Mesenchymal stem cell (in vitro differentiated cells and primary cell): Measurements from ENCODE around the gene DGKD.

ENCODE experiments used
- DNase-seq: peaks from one replicate; pipeline ENCODE4 v3.0.0-alpha.2; 2013
- H2AFZ ChIP-seq: one replicate; pipeline ENCODE4 v1.6.1; 2013; ENCODE audit warnings: low read depth, mild to moderate bottlenecking, control low read depth, inconsistent platforms, low read length, moderate library complexity
- H2AK5ac ChIP-seq: 2 replicates; pipeline ENCODE4 v1.6.1; 2013; ENCODE audit warnings: low read length, moderate library complexity, mild to moderate bottlenecking, inconsistent platforms; ENCODE audit not compliant: severe bottlenecking
- H2BK120ac ChIP-seq: one replicate; pipeline ENCODE4 v1.6.1; 2013; ENCODE audit warnings: low read depth, mild to moderate bottlenecking, inconsistent platforms, low read length, moderate library complexity
- H2BK12ac ChIP-seq, 2 experiments: one replicate each; pipeline ENCODE4 v1.6.1; 2013; ENCODE audit warnings: inconsistent platforms in 2 of 2, low read length in 2 of 2, mild to moderate bottlenecking in 2 of 2, moderate library complexity in 2 of 2, control low read depth in 1 of 2
- H2BK15ac ChIP-seq: one replicate; pipeline ENCODE4 v1.6.1; 2013; ENCODE audit warnings: mild to moderate bottlenecking, low read depth, inconsistent platforms; ENCODE audit not compliant: poor library complexity, severe bottlenecking
- H2BK5ac ChIP-seq: 2 replicates; pipeline ENCODE4 v1.6.1; 2013; ENCODE audit warnings: low read depth, mild to moderate bottlenecking, low read length, control low read depth, inconsistent platforms; ENCODE audit not compliant: poor library complexity, severe bottlenecking
- H3K14ac ChIP-seq, 2 experiments: one replicate each; pipeline ENCODE4 v1.6.1; 2013; ENCODE audit warnings: inconsistent platforms in 2 of 2, low read length in 2 of 2, control low read depth in 1 of 2, mild to moderate bottlenecking in 1 of 2, moderate library complexity in 1 of 2
- H3K18ac ChIP-seq, 2 experiments: one replicate each; pipeline ENCODE4 v1.6.1; 2013; ENCODE audit warnings: inconsistent platforms in 2 of 2, low read length in 2 of 2, control low read depth in 1 of 2, low read depth in 1 of 2, mild to moderate bottlenecking in 1 of 2
- H3K23ac ChIP-seq, 2 experiments: one replicate each; pipeline ENCODE4 v1.6.1; 2013; ENCODE audit warnings: inconsistent platforms in 2 of 2, low read length in 2 of 2, mild to moderate bottlenecking in 2 of 2, moderate library complexity in 2 of 2, control low read depth in 1 of 2
- H3K27ac ChIP-seq: 2 replicates; pipeline ENCODE4 v1.5.1; 2013; ENCODE audit warnings: mild to moderate bottlenecking, moderate library complexity, low read length, control low read depth, inconsistent platforms; ENCODE audit not compliant: poor library complexity, severe bottlenecking
- H3K27me3 ChIP-seq, 2 experiments: 2 replicates each; pipeline versions ENCODE4 v1.6.1 to v1.7.0; 2013; ENCODE audit warnings: low read length in 2 of 2, mild to moderate bottlenecking in 2 of 2, moderate library complexity in 2 of 2, control low read depth in 1 of 2, inconsistent platforms in 1 of 2; ENCODE audit not compliant: control insufficient read depth in 1 of 2, insufficient read depth in 1 of 2
- H3K36me3 ChIP-seq, 2 experiments: 2 replicates each; pipeline versions ENCODE4 v1.6.1 to v1.7.0; 2013; ENCODE audit warnings: low read length in 2 of 2, control low read depth in 1 of 2, inconsistent platforms in 1 of 2, low read depth in 1 of 2, mild to moderate bottlenecking in 1 of 2; ENCODE audit not compliant: insufficient read depth in 2 of 2, control insufficient read depth in 1 of 2
- H3K4ac ChIP-seq, 2 experiments: one replicate each; pipeline ENCODE4 v1.6.1; 2013; ENCODE audit warnings: inconsistent platforms in 2 of 2, low read length in 2 of 2, mild to moderate bottlenecking in 2 of 2, moderate library complexity in 2 of 2, control low read depth in 1 of 2, low read depth in 1 of 2
- H3K4me1 ChIP-seq: 2 replicates; pipeline ENCODE4 v1.6.1; 2013; ENCODE audit warnings: low read depth, low read length, control low read depth; ENCODE audit not compliant: control insufficient read depth, insufficient read depth
- H3K4me2 ChIP-seq: 2 replicates; pipeline ENCODE4 v1.6.1; 2013; ENCODE audit warnings: low read length, mild to moderate bottlenecking, inconsistent platforms; ENCODE audit not compliant: poor library complexity, severe bottlenecking
- H3K4me3 ChIP-seq, 2 experiments: 2 replicates each; pipeline versions ENCODE4 v1.5.1 to v1.7.0; 2013; ENCODE audit warnings: low read length in 2 of 2, mild to moderate bottlenecking in 2 of 2, control low read depth in 1 of 2, low read depth in 1 of 2; ENCODE audit not compliant: insufficient read depth in 1 of 2
- H3K79me1 ChIP-seq: replicated peaks from 2 replicates; pipeline ENCODE4 v1.6.1; 2013; ENCODE audit warnings: mild to moderate bottlenecking, control low read depth, low read length, inconsistent platforms; ENCODE audit not compliant: poor library complexity, severe bottlenecking
- H3K9ac ChIP-seq: 2 replicates; pipeline ENCODE4 v1.7.0; 2013; ENCODE audit warnings: mild to moderate bottlenecking, low read length, moderate library complexity
- H3K9me3 ChIP-seq: 2 replicates; pipeline ENCODE4 v1.7.0; 2013; ENCODE audit warnings: mild to moderate bottlenecking, low read length; ENCODE audit not compliant: control insufficient read depth
- H4K8ac ChIP-seq: one replicate; pipeline ENCODE4 v1.6.1; 2013; ENCODE audit warnings: inconsistent platforms, mild to moderate bottlenecking, low read length, moderate library complexity
- H4K91ac ChIP-seq: one replicate; pipeline ENCODE4 v1.6.1; 2013; ENCODE audit warnings: mild to moderate bottlenecking, low read length, inconsistent platforms
- WGBS: methylation state at CpG from one replicate; pipeline ENCODE4 v1.1.7; 2013; ENCODE audit warnings: mixed read lengths; 5-methylcytosine and 5-hydroxymethylcytosine counted together

DGKD gene

DNA sequence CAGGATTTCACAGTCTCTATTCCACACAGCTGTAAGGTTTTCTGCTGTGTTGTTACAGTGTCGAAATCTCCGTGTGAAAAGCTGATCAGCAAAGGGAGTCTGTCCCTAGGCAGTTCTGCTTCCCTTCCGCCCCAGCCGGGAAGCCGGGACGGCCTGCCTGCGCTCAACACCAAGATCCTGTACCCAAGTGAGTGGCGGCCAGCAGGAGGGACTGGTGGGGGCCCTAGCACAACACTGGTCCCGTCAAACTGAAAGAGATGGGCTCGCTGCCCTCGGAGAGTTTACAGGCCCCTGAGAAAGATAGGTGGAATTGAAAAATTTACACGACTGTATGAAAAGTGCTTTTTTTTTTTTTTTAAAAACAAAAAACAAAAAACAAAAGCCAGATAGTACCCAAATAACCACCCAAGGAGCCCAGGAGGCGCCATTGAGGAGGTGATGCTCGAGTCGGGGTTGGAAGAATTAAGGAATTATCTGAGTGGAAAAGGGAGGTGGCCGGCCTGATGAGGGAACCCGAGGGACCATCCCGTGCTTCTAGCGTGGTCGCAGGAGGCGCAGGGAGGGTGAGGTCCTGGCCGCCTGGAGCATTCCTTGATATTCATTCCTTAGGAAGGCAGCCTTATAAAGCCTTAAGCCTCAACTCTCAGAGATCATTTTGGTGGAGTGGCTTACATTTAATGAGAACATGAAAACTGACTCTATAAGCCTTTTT, 96.7 kb downstream of the DGKD start:
- H4K91ac ChIP-seq: no peak overlapping the region
- no peak overlapping the region for H3K9ac ChIP-seq
- H2AK5ac ChIP-seq: no peak overlapping the region
- no peak overlapping the region for H3K18ac ChIP-seq
- H3K4me1 ChIP-seq: peaks cover 4% of the 10 kb centered on the region
- H3K27ac ChIP-seq: no peak overlapping the region
- no peak overlapping the region for H2BK12ac ChIP-seq
- 96% methylated on average over 17 of the region's 22 CpGs for WGBS
- no peak overlapping the region for H2BK120ac ChIP-seq
- peaks cover 38 to 71% of the 10 kb centered on the region in 2 experiments for H3K36me3 ChIP-seq
- no peak overlapping the region for H2BK5ac ChIP-seq
- H3K27me3 ChIP-seq: no peaks in the 10 kb centered on the region
- H2AFZ ChIP-seq: no peak overlapping the region
- no peak overlapping the region for H3K4me2 ChIP-seq
- H3K9me3 ChIP-seq: no peaks in the 10 kb centered on the region
- H3K14ac ChIP-seq: no peak overlapping the region
- H3K23ac ChIP-seq: no peak overlapping the region
- no peak overlapping the region for H2BK15ac ChIP-seq
- no peak overlapping the region for H3K4ac ChIP-seq
- DNase-seq: no peak
- no peak overlapping the region for H4K8ac ChIP-seq
- peaks cover 1% of the 10 kb centered on the region for H3K79me1 ChIP-seq
- H3K4me3 ChIP-seq: no peak overlapping the region

DNA sequence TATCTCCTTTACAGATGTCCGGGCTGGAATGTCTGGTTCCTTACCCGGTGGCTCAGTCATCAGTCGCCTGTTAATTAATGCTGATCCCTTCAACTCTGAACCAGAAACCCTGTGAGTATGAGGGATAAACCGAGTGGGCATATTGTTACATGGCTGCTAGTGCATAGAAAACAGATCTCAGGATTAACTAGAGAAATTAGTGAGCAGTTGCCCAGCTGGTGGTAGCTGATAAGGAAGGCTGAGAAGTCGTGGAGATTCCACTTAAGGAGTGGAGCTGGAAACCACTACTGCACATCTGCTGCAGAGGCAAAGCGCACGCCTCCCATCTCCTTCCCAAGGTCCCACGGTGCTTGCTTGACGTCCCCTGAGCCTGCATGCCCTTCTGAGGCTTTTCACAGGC, 97.7 kb downstream of the DGKD start:
- Histone ChIP-seq H3K36me3 (peaks cover 43 to 68% of the 10 kb centered on the region in 2 experiments), H2BK5ac (no peak overlapping the region), H3K4me2 (no peak overlapping the region), H3K27me3 (no peaks in the 10 kb centered on the region), H3K23ac (no peak overlapping the region), H2BK15ac (no peak overlapping the region), H4K91ac (no peak overlapping the region), H3K9me3 (no peaks in the 10 kb centered on the region), H3K18ac (no peak overlapping the region), H2BK12ac (no peak overlapping the region), H4K8ac (peak overlapping the region; percentile 19), H2AFZ (no peak overlapping the region), H3K79me1 (peaks cover 1% of the 10 kb centered on the region), H3K27ac (no peak overlapping the region), H3K4me1 (peaks cover 4% of the 10 kb centered on the region), H3K9ac (no peak overlapping the region), H3K14ac (no peak overlapping the region), H3K4me3 (no peak overlapping the region), H2BK120ac (no peak overlapping the region), H2AK5ac (no peak overlapping the region), H3K4ac (no peak overlapping the region)
- DNase-seq: no peak
- 95% methylated on average over 9 of the region's 9 CpGs for WGBS

DNA sequence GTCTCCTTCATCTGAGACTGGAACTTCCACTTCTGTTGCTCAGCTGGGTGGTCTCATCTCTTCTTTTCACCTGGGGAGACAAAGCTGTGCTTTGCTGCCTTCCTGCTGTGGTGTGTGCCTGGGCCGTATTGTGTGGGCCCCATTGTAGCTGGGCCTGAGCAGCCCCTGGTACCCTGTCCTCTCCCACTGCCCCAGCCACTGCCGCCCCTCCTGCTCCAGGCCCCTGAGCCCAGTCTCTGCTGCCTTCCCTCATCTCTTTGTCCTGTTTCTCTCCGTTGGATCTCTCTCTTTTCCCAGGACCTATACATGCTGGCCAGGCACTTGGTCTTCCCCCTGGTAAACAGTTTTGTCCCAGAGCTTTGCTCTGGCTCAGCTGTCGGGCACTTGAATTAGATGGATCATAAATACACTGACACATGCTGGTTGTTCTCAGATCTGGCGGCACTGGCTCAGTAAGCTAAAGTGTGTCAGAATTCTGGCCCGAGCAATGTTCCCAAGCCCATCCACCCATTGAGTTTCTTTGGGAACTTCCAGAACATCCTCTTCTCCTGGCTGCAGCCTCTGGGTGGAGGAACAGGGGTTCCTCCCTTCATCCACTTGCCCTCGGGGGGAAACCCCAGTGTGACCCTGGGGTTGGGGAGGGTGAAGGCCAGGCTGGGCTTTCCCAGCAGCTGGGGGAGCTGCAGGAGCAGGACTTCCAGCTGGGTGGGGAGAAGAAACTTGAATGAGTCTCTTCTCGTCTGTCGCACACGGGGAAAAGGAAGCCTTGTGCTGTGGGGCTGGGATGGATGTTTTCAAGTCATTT, 99.0 kb downstream of the DGKD start:
- no peak overlapping the region for H2AK5ac ChIP-seq
- no peak for DNase-seq
- no peak overlapping the region for H3K14ac ChIP-seq
- 90% methylated on average over 10 of the region's 10 CpGs for WGBS
- H3K4ac ChIP-seq: no peak overlapping the region
- H4K91ac ChIP-seq: no peak overlapping the region
- H3K9me3 ChIP-seq: no peaks in the 10 kb centered on the region
- no peaks in the 10 kb centered on the region for H3K27me3 ChIP-seq
- H3K4me1 ChIP-seq: peaks cover 4% of the 10 kb centered on the region
- H3K9ac ChIP-seq: no peak overlapping the region
- no peak overlapping the region for H3K4me3 ChIP-seq
- H3K4me2 ChIP-seq: no peak overlapping the region
- no peak overlapping the region for H3K18ac ChIP-seq
- no peaks in the 10 kb centered on the region for H3K79me1 ChIP-seq
- H2BK12ac ChIP-seq: no peak overlapping the region
- no peak overlapping the region for H2BK120ac ChIP-seq
- H2BK15ac ChIP-seq: no peak overlapping the region
- no peak overlapping the region for H3K23ac ChIP-seq
- H2AFZ ChIP-seq: no peak overlapping the region
- no peak overlapping the region for H3K27ac ChIP-seq
- peaks cover 45 to 72% of the 10 kb centered on the region in 2 experiments for H3K36me3 ChIP-seq
- H4K8ac ChIP-seq: no peak overlapping the region
- no peak overlapping the region for H2BK5ac ChIP-seq

DNA sequence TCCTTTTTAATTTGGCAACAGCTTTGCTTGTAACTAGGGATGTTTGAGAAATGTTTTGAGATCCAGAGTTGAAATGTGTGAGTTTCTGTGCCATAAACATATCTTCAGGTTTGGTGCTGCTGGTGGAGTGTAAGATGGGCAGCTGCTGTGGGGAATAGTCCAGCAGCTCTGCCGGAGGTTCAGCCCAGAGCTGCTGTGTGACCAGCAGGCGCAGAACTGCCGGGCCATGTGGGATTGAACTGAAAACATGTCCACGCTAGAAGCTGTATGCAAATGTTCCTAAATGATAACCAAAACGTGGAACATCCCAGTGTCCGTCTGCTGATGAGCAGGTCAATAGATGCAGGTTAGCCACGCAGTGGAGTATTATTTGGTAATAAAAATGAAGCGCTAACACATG, 99.6 kb downstream of the DGKD start:
- H3K27ac ChIP-seq: no peak overlapping the region
- no peaks in the 10 kb centered on the region for H3K79me1 ChIP-seq
- WGBS: 97% methylated on average over 8 of the region's 8 CpGs
- H2BK15ac ChIP-seq: no peak overlapping the region
- H3K9me3 ChIP-seq: no peaks in the 10 kb centered on the region
- peaks cover 4% of the 10 kb centered on the region for H3K4me1 ChIP-seq
- H3K14ac ChIP-seq: no peak overlapping the region
- no peak overlapping the region for H3K4ac ChIP-seq
- no peak overlapping the region for H2BK5ac ChIP-seq
- no peak overlapping the region for H3K4me3 ChIP-seq
- H3K4me2 ChIP-seq: no peak overlapping the region
- H2AFZ ChIP-seq: no peak overlapping the region
- H2BK12ac ChIP-seq: no peak overlapping the region
- no peak overlapping the region for H3K18ac ChIP-seq
- H4K8ac ChIP-seq: no peak overlapping the region
- H3K36me3 ChIP-seq: peaks cover 46 to 76% of the 10 kb centered on the region in 2 experiments
- H3K9ac ChIP-seq: no peak overlapping the region
- H3K23ac ChIP-seq: no peak overlapping the region
- no peak overlapping the region for H2AK5ac ChIP-seq
- no peak for DNase-seq
- H3K27me3 ChIP-seq: no peaks in the 10 kb centered on the region
- no peak overlapping the region for H2BK120ac ChIP-seq
- H4K91ac ChIP-seq: no peak overlapping the region
